ENCODE data around the gene NAT16.

GRCh38 chr7:101179117-101179516 is 976 bp downstream of the NAT16 start:
- TF ChIP-seq, protein P1, sequence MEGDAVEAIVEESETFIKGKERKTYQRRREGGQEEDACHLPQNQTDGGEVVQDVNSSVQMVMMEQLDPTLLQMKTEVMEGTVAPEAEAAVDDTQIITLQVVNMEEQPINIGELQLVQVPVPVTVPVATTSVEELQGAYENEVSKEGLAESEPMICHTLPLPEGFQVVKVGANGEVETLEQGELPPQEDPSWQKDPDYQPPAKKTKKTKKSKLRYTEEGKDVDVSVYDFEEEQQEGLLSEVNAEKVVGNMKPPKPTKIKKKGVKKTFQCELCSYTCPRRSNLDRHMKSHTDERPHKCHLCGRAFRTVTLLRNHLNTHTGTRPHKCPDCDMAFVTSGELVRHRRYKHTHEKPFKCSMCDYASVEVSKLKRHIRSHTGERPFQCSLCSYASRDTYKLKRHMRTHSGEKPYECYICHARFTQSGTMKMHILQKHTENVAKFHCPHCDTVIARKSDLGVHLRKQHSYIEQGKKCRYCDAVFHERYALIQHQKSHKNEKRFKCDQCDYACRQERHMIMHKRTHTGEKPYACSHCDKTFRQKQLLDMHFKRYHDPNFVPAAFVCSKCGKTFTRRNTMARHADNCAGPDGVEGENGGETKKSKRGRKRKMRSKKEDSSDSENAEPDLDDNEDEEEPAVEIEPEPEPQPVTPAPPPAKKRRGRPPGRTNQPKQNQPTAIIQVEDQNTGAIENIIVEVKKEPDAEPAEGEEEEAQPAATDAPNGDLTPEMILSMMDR (IDR thresholded peaks at IDR 0.05), result no peak
- no peak for TF ChIP-seq ZFX (IDR thresholded peaks at IDR 0.05; ENCODE audit: borderline replicate concordance)

Measured in 22Rv1 (cell line).